HG02938 (cell line): ENCODE measurements around the gene PRR35.

Source experiments
- ATAC-seq: cut with Tn5 transposase; IDR thresholded peaks from one replicate; pipeline ENCODE4 v1.9.1; 2021; ENCODE audit warnings: mild to moderate bottlenecking, moderate library complexity; ENCODE audit not compliant: unreplicated experiment

The PRR35 gene

GRCh38 chr16:527015-527903 is 32.9 kb upstream of the PRR35 start, which contains the start of gene CAPN15:
Gene CAPN15, plus strand, starts transcription at chr16:527712. Its CDS starts 19,127 bp downstream, at chr16:546839.
- ATAC-seq = peak; percentile 56

DNA sequence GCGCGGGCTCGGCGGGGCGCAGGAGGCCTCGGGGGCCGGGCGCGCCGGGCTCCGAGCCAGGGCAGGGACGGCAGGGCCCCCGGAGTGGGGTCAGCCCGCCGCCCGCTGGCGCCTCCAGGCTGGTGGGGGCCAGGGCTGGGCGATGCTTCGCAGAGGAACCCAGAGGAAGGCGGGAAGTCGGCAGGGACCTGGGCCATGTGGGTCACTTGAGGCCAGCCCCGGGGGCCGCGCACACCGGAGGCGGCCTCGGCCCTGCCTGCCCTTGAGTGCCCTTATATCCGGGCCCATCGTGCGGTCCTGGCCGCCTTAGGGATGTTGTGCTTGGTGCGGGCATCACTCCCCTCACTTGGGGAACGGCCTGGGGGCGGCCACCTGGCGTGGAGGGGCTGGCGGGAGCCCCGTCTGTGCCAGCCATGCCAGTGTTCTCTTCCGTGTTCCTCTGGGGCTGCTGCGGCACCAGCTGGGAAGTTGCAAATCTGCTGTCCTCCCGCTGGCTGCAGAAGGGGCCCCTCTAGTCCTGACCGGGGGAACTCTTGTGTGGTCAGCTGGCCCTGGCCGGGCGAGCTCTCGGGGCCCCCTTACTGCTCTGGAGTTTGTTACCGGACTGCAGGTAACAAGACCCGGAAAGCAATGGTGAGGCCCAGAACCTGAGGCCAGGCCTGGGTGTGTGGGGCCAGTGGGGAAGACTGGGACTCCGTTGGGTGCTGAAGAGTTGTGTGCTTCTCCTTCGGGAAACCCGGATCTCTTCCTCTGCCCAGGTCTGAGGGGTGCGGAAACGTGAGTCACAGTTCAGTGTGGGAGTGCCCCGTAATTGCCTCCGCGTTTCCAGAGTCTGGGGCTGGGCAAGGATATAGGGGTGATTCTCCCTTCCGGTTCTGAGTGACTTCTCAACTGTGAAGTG is 31.8 kb upstream of the PRR35 start:
- ATAC-seq = no peak

DNA sequence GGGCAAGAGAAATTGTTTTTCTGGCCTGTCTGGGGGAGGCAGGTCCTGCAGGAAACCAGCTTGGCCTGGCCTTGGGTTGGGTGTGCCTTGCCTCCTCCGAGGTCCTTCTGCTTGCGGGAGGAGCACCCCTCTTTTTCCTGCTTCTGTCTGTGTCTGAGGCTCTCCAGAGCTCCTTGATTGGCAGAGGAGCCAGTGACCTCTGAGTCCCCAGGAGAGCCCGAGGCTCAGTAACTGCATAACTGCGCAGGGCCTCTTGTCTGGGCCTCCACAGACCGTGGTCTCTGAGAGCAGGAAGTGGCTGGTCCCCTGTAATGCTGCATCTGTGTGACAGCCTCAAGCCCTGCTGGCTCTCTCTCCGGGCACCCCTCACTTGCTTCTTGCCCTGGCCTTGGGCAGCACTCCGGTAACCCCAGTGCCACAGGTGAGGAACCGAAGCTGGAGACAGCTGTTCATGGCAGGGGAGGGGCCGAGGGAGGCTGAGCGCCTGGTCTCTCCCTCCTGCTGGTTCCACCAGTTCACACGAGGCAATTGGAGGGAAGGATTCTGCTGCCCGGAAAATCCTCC is 31.1 kb upstream of the PRR35 start:
- no peak for ATAC-seq

- ATAC-seq = no peak
These were observed 29.9 kb upstream of the PRR35 start for GRCh38 chr16:530111-530817.

DNA sequence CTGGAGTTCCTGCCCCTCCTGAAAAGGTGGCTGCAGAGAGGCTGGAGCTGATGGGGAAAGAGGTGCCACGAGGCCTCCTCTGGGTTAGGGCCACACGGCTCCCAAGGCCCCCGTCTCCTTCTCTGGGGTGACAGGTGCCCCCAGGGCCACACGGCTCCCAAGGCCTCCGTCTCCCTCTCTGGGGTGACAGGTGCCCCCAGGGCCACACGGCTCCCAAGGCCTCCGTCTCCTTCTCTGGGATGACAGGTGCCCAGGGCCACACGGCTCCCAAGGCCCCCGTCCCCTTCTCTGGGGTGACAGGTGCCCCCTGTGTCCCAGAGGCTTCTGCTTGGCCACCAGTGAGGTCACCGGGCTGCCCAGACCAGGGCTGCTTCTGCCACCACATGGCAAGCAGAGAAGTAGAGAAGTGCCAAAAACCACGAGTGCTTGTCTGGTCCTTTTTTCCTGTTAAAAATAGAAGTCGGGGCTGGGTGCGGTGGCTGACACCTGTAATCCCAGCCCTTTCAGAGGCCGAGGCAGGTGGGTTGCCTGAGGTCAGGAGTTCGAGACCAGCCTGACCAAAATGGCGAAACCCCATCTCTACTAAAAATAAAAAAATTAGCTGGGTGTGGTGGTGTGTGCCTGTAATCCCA is 28.6 kb upstream of the PRR35 start:
- ATAC-seq = no peak

- ATAC-seq = no peak
These were observed 26.6 kb upstream of the PRR35 start for GRCh38 chr16:533391-534123.

DNA sequence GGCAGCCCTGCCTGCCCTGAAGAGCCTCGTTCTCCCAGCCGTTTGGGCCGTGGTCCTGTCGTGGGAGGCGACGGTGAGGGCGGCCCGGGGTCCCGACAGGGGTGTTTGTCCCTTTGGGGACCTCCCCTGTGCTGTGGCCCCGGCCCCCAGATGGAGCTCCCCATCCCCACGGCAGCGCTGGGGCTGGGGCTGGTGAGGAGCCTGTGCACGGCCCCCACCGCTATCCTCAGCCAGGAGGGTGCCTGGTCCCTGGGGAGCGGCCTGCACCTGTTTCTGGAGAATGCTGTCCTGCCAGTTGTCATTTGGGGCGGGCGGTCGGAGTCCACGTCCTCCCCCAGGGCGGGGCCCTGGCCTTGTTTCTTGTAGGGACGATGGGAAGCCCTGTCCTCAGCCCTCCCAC is 26.1 kb upstream of the PRR35 start:
- no peak for ATAC-seq

DNA sequence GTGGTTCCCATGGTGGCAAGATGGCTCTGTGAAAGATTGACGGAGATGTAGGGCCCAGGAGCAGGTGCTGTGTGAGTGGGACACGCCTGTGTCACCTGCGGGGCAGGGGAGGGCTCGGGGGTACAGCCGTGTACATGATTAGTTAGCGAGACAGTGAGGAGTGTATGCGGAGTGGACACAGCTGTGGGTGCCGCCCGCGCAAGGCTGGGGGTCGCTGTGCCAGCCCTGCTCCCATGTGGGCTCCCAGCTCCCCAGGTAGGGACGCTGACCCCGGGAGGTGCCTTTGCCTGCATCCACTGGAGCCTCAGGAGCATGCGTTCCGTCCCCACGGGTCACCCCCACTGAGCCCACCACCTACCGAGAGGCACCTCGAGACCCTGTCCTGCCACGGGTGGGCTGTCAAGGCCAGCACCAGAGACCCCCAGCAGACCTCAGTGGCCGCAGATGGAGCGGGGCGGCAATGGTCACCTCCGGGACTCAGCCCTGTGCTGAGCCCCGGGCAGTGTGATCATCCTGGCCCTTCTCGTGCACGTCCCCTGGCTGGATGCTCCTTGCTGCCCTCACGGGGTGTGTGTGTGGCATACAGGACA is 25.2 kb upstream of the PRR35 start:
- ATAC-seq = no peak

DNA sequence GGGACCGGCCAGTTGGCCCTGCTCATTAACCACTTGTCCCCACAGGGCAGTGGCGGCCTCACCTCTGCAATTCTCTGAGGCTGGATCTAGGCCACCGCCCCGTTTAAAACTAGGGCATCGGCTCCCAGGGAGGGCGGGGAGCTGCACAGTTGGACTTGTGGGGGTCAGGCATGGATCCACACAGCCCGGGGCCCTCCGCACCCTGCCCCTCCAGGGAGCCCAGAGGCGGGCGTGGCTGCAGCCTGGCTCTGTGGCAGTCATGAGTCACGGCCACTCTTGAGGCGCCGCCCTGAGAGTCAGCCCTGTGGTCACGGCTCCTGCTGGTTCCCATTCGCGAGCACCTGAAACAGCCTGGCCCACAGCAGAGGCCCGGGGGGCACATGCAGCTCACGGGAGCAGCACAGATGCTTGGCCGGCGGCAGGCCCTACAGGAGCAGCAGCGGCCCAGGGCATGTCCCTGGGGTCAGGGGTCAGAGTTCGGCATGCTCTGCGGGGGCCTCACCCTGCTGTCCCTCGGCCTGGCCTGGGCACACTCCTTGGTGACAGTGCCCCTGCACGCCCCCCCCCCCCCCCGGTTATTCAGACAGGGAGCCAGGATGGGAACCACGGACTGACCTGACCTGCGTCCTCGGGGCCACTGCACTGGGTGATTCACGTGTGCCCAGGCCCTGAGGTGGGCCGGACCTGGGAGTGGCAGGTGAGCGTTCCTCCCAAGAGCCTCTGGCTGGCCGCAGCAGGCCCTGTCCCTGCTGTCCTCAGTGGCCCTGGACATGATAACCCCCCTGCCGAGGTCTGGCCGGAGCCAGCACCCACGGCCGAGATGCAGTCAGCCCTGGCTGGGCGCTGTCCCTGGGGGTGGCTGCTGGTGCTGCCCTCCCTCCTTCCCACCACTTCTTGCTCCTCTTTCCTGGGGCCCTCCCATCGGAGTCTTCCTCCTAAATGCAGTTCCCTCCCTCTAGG is 24.5 kb upstream of the PRR35 start:
- ATAC-seq = no peak

- no peak for ATAC-seq
These were observed 23.4 kb upstream of the PRR35 start for GRCh38 chr16:536746-537145.

DNA sequence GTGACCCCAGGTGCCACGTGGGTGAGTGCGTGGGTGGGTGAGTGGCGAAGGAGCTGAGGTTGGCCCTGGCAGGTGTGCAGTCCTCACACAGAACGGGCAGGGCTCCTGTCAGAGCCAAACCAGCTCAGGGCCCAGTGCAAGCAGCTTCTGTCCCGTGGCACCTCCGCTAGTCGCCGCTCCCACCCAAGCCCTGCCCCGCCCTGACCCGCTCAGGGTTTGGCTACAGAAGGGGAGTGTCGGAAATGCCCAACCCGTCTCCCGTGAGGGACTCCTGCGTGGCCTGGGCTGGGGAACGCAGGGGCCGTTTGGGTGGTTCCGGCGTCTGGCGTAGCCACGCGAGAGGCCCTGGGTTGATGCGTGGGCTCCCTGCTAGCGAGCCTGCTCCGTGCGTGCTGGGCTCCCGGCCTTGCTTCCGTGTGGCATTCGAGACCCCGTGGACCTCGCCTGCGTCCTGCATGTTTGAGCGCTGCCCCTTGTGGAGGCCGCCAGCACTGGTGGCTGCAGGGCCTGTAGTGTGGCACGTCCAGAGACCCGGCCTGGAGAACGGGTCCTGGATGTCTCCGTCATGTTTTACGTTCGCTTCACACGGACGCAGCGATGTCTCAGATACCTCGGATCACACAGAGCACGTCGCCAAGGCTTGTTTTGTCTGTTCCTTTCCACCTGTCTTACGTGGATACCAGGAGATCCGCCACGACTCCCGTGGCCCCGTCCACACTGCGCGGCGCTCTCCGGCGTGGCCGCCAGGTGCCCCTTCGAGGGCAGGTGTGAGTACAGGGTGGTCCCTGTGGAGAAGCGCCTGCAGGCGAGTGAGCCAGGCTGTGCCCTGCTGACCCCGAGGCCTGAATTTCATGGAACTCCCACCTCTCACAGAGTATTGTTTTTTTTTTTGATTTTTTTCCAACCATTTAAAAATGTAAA is 22.5 kb upstream of the PRR35 start:
- no peak for ATAC-seq

- no peak for ATAC-seq
These were observed 20.2 kb upstream of the PRR35 start for GRCh38 chr16:539901-540530.

- ATAC-seq = no peak
These were observed 19.4 kb upstream of the PRR35 start for GRCh38 chr16:540645-541340.

GRCh38 chr16:543301-544164 is 16.7 kb upstream of the PRR35 start:
- no peak for ATAC-seq

DNA sequence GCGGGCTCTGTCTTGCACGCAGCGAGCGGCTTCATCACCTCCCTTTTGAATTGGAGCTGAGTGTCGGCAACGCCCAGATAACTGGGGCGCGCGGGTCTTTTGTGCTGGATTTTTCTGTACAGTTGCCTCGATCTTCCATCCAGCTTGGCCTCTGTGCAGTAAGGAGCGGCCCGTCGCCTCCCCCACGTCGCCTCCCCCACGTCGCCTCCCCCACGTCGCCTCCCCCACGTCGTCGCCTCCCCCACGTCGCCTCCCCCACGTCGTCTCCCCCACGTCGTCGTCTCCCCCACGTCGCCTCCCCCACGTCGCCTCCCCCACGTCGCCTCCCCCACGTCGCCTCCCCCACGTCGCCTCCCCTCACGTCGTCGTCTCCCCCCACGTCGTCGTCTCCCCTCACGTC is 15.7 kb upstream of the PRR35 start:
- no peak for ATAC-seq
